DOHH2 (cell line): ENCODE measurements around the gene EPYC.

Source experiments
- EZH2phosphoT487 ChIP-seq: fragments of 200-600 bp; sonication (generic); IDR thresholded peaks from 2 replicates; pipeline ENCODE4 v1.6.1; 2017; ENCODE audit warnings: borderline replicate concordance, mild to moderate bottlenecking, antibody characterized with exemption, low read length, moderate library complexity, mixed read lengths
- TF ChIP-seq, protein P1 (sequence below): fragments of 200-600 bp; sonication (generic); IDR thresholded peaks from one replicate; pipeline ENCODE4 v1.5.1; 2014; ENCODE audit warnings: antibody characterized with exemption, mild to moderate bottlenecking, low read depth, low read length; ENCODE audit not compliant: poor library complexity, severe bottlenecking

- TF ChIP-seq, protein P1, sequence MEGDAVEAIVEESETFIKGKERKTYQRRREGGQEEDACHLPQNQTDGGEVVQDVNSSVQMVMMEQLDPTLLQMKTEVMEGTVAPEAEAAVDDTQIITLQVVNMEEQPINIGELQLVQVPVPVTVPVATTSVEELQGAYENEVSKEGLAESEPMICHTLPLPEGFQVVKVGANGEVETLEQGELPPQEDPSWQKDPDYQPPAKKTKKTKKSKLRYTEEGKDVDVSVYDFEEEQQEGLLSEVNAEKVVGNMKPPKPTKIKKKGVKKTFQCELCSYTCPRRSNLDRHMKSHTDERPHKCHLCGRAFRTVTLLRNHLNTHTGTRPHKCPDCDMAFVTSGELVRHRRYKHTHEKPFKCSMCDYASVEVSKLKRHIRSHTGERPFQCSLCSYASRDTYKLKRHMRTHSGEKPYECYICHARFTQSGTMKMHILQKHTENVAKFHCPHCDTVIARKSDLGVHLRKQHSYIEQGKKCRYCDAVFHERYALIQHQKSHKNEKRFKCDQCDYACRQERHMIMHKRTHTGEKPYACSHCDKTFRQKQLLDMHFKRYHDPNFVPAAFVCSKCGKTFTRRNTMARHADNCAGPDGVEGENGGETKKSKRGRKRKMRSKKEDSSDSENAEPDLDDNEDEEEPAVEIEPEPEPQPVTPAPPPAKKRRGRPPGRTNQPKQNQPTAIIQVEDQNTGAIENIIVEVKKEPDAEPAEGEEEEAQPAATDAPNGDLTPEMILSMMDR: no peak
- TF ChIP-seq EZH2phosphoT487: no peak
Measured at GRCh38 chr12:90939382-90939781, 65.4 kb downstream of the EPYC start.
